HepG2 (cell line): Measurements from ENCODE around the gene NECAB2. TPM values are rescaled to one million over a fixed set of nuclear protein-coding genes. Genes with fewer than 3 reads are reported as not detected.

Source experiments
- ATAC-seq: fragments of 200-7000 bp; cut with Tn5 transposase; 3 replicates; pipeline ENCODE4 v1.9.1; 2020; ENCODE audit warnings: mild to moderate bottlenecking, moderate library complexity
- BruUV-seq: library from RNA; stranded (reverse); fragments of 400-500 nt; replicated peaks from 2 replicates; lab custom pipeline; 2021; lab: Mats Ljungman, UMichigan
- CTCF ChIA-PET: fragments of 300-600 bp; formaldehyde crosslinking; extraction: SDS; loops from one replicate; lab custom pipeline; 2021; ENCODE audit warnings: low total read pairs, inconsistent platforms, low intra/inter-chr PET ratio; lab: Yijun Ruan, JAX
- POLR2A ChIA-PET: fragments of 350-600 bp; sonication (Branson Sonifier 250); formaldehyde crosslinking; loops from one replicate; lab custom pipeline; 2020; ENCODE audit warnings: antibody characterized with exemption, inconsistent platforms; lab: Yijun Ruan, JAX
- DNase-seq: peaks from one replicate; pipeline ENCODE4 v3.0.0-alpha.2; 2015; ENCODE audit warnings: low spot score
- FAIRE-seq: peaks from 3 replicates; lab custom pipeline; 2011; peaks lifted over from hg19 to GRCh38; lab: Jason Lieb, UNC
- H2AFZ ChIP-seq: one replicate; pipeline ENCODE4 v1.6.1; 2011; ENCODE audit warnings: low read length, inconsistent platforms
- H3K27ac ChIP-seq: fragments of 300-600 bp; 3 replicates; pipeline ENCODE4 v1.8.0; 2011; ENCODE audit warnings: mixed run types, mild to moderate bottlenecking, mixed read lengths, low read length, inconsistent platforms; ENCODE audit not compliant: insufficient read depth; ENCODE audit errors: extremely low read length
- H3K27me3 ChIP-seq, 2 experiments: fragments of 200-600 bp in 1 of 2; 2 replicates in 1 of 2; 3 replicates in 1 of 2; pipeline versions ENCODE4 v1.6.0 to v1.8.0; 2011; ENCODE audit warnings: low read length in 2 of 2, mild to moderate bottlenecking in 2 of 2, moderate library complexity in 2 of 2, inconsistent platforms in 1 of 2; ENCODE audit not compliant: insufficient read depth in 2 of 2, control insufficient read depth in 1 of 2
- H3K36me3 ChIP-seq, 2 experiments: fragments of 200-600 bp in 1 of 2; replicated peaks in 1 of 2; 2 replicates in 1 of 2; 3 replicates in 1 of 2; pipeline versions ENCODE4 v1.5.1 to v1.8.0; 2011; ENCODE audit warnings: low read length in 2 of 2, inconsistent platforms in 1 of 2; ENCODE audit not compliant: insufficient read depth in 2 of 2, control insufficient read depth in 1 of 2
- H3K4me1 ChIP-seq: 2 replicates; pipeline ENCODE4 v1.5.1; 2012; ENCODE audit warnings: low read length, inconsistent platforms; ENCODE audit not compliant: insufficient read depth
- H3K4me2 ChIP-seq: 2 replicates; pipeline ENCODE4 v1.6.0; 2011; ENCODE audit warnings: low read depth, low read length, inconsistent platforms
- H3K4me3 ChIP-seq, 3 experiments: fragments of 200-600 bp in 1 of 3; sonication (generic), shearing (Covaris generic) in 1 of 3; replicated peaks in 1 of 3; 2 replicates each; pipeline ENCODE4 v1.5.1; 2011 to 2016; ENCODE audit warnings: low read length in 3 of 3, inconsistent platforms in 2 of 3, low read depth in 2 of 3, mild to moderate bottlenecking in 2 of 3, control low read depth in 1 of 3, mixed read lengths in 1 of 3; ENCODE audit not compliant: insufficient read depth in 1 of 3
- H3K79me2 ChIP-seq: one replicate; pipeline ENCODE4 v1.6.1; 2011; ENCODE audit warnings: low read length, inconsistent platforms; ENCODE audit not compliant: insufficient read depth
- H3K9ac ChIP-seq: 2 replicates; pipeline ENCODE4 v1.6.0; 2011; ENCODE audit warnings: mild to moderate bottlenecking, low read depth, low read length, inconsistent platforms; ENCODE audit not compliant: insufficient read depth
- H3K9me3 ChIP-seq: 2 replicates; pipeline ENCODE4 v1.5.1; 2012; ENCODE audit warnings: mild to moderate bottlenecking, low read length
- H4K20me1 ChIP-seq: 2 replicates; pipeline ENCODE4 v1.6.0; 2011; ENCODE audit warnings: inconsistent platforms, mild to moderate bottlenecking, low read length, moderate library complexity; ENCODE audit not compliant: insufficient read depth
- ISL2 ChIP-seq: sonication (generic); formaldehyde crosslinking; IDR thresholded peaks from 2 replicates; pipeline ENCODE4 v1.5.0; 2020; ENCODE audit warnings: missing genetic modification reagents
- KLF11 ChIP-seq: IDR thresholded peaks from 2 replicates; pipeline ENCODE4 v1.6.1; 2016; ENCODE audit warnings: missing compliant biosample characterization
- MED13 ChIP-seq: sonication (generic); formaldehyde crosslinking; IDR thresholded peaks from 2 replicates; pipeline ENCODE4 v1.5.0; 2020; ENCODE audit warnings: missing genetic modification reagents
- MYC ChIP-seq: sonication (generic); formaldehyde crosslinking; IDR thresholded peaks from 2 replicates; pipeline ENCODE4 v1.9.0; 2021; ENCODE audit warnings: missing genetic modification reagents, borderline replicate concordance
- PRPF4 ChIP-seq: fragments of 200-400 bp; formaldehyde crosslinking; IDR thresholded peaks from 2 replicates; pipeline ENCODE4 v1.6.1; 2016; ENCODE audit warnings: low read length, low read depth; ENCODE audit not compliant: poor library complexity, severe bottlenecking
- ZNF569 ChIP-seq: sonication (generic); formaldehyde crosslinking; IDR thresholded peaks from 2 replicates; pipeline ENCODE4 v1.5.0; 2020; ENCODE audit warnings: mild to moderate bottlenecking, missing genetic modification reagents, moderate library complexity, borderline replicate concordance
- ZNF766 ChIP-seq: sonication (generic); formaldehyde crosslinking; IDR thresholded peaks from 2 replicates; pipeline ENCODE4 v1.5.0; 2020; ENCODE audit warnings: missing genetic modification reagents, borderline replicate concordance
- WGBS: methylation state at CpG from one replicate; pipeline ENCODE4 v1.1.6; 2017; ENCODE audit warnings: low lambda C conversion rate; 5-methylcytosine and 5-hydroxymethylcytosine counted together
- in situ Hi-C: cut with HindIII; loops from 2 replicates; pipeline ENCODE4 v1.10.0; 2017; ENCODE audit warnings: low pct_unique_long_range_greater_than_20kb; ENCODE audit not compliant: extremely low pct_ligation_motif_present
- intact Hi-C: fragments of 100-400 bp; cut with micrococcal nuclease; formaldehyde crosslinking; loops from one replicate; pipeline ENCODE4 v1.10.0; 2022; ENCODE audit not compliant: unreplicated experiment
- polyA plus RNA-seq, 8 experiments: library from polyadenylated mRNA; depleted of rRNA in 3 of 8; stranded (reverse) in 7 of 8; unstranded in 1 of 8; fragments of >200 nt; fragmentation: Illumina TruSeq in 4 of 8; extraction: Trizol in 4 of 8; gene quantifications; 2 replicates each; pipeline versions ENCODE4 v1.2.1 to v1.2.3, GENCODE V29; 2011 to 2016; ENCODE audit warnings: low read depth in 4 of 8, missing spikeins in 1 of 8, mixed read lengths in 1 of 8; ENCODE audit not compliant: insufficient read depth in 1 of 8
- total RNA-seq, 5 experiments: library from RNA; depleted of rRNA; stranded (reverse); fragments of >200 nt; fragmentation: Illumina TruSeq; extraction: Trizol; gene quantifications; 2 replicates each; pipeline ENCODE4 v1.2.3, GENCODE V29; 2016; ENCODE audit warnings: low read depth in 1 of 5
- TF ChIP-seq, protein P1 (sequence below): sonication (generic); formaldehyde crosslinking; IDR thresholded peaks from 2 replicates; pipeline ENCODE4 v1.4.0; 2020; ENCODE audit warnings: missing genetic modification reagents, borderline replicate concordance
- TF ChIP-seq, protein P2 (sequence below): sonication (generic); formaldehyde crosslinking; IDR thresholded peaks from 2 replicates; pipeline ENCODE4 v1.4.0; 2020; ENCODE audit warnings: missing genetic modification reagents
- TF ChIP-seq, protein P3 (sequence below): IDR thresholded peaks from 2 replicates; pipeline ENCODE4 v1.6.1; 2012; ENCODE audit warnings: low read depth, low read length, improper control_type of control experiment
- TF ChIP-seq, protein P4 (sequence below): sonication (generic); formaldehyde crosslinking; IDR thresholded peaks from 2 replicates; pipeline ENCODE4 v1.9.0; 2021; ENCODE audit warnings: mild to moderate bottlenecking, missing genetic modification reagents

NECAB2 gene
- total and polyA plus RNA-seq, 2 of the 13 experiments (the other 11 are each of a cell fraction or from before 2014, with no cell fraction given): 0.21 to 0.49 TPM

DNA sequence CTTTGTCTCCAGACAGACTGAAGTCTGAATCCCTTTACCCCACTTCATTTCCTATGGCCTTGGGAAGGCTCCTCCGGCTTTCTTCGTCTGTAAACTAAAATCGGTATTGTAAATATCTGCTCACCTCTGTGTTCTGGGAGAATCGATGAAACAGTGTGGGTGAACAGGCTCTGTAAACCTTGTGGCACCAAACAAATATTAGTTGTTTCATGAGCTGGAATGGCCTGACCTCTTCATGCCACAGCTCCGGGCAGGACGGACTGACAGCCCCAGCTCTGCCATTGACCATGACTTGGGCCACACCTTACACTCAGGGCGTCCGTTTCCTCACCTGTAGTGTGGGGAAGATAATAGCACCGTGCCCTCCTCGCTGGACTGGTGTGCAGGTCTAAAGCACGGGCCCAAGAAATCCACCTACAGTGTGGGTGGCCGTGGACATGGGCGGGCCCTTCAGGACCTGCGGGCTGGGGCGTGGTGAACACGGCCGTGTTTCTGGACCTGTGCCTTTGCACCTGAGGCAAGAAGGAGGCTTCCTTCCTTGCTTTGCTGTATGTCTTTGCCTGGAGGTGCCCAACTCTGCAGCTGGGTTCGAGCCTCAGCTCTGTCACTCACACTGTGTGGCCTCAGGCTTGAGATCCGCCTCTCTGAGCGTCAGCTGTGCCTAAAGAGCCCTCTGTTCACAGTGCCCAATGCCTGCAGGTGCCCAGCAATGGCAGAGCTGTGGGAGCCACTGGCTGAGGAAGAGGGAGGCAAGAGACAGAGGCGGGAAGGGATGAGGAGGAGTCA is 21.1 kb upstream of the NECAB2 start:
- FAIRE-seq (no peak), ATAC-seq (peak; percentile 2; the same call in 2 of the 3 replicates), DNase-seq (peak; percentile 33)
- Histone ChIP-seq H3K4me2 (peak overlapping the region; percentile 55), H2AFZ (no peak overlapping the region), H4K20me1 (no peaks in the 10 kb centered on the region), H3K9ac (peak overlapping the region; percentile 1; the same call in 1 of the 2 replicates), H3K27me3 (peaks cover 0 to 3% of the 10 kb centered on the region in 2 experiments; a peak in 1 of 5 replicates), H3K36me3 (no peaks in the 10 kb centered on the region), H3K9me3 (no peaks in the 10 kb centered on the region), H3K27ac (no peak overlapping the region), H3K79me2 (no peaks in the 10 kb centered on the region), H3K4me3 (peak overlapping the region in 1 of 3 experiments; percentile 53; a peak in 2 of 6 replicates), H3K4me1 (peaks cover 93% of the 10 kb centered on the region)
- no TSS peak for BruUV-seq
- in situ Hi-C loops: no loop called here
- ChIA-PET CTCF (no interaction called here), POLR2A (interaction anchor here (1.0 to 1.8 kb wide), 3 partner anchors 10 to 20 kb away, joined by 3 to 6 read pairs (median 4); no protein-coding TSS in a partner anchor)
- intact Hi-C loops: no loop called here
- WGBS: 15% methylated on average over 13 of the region's 21 CpGs
- TF ChIP-seq, protein P1, sequence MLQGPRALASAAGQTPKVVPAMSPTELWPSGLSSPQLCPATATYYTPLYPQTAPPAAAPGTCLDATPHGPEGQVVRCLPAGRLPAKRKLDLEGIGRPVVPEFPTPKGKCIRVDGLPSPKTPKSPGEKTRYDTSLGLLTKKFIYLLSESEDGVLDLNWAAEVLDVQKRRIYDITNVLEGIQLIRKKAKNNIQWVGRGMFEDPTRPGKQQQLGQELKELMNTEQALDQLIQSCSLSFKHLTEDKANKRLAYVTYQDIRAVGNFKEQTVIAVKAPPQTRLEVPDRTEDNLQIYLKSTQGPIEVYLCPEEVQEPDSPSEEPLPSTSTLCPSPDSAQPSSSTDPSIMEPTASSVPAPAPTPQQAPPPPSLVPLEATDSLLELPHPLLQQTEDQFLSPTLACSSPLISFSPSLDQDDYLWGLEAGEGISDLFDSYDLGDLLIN (CRISPR knock-in tag): no peak
- no peak for TF ChIP-seq ZNF766
- no peak for TF ChIP-seq MED13 (CRISPR knock-in tag)
- TF ChIP-seq, protein P2, sequence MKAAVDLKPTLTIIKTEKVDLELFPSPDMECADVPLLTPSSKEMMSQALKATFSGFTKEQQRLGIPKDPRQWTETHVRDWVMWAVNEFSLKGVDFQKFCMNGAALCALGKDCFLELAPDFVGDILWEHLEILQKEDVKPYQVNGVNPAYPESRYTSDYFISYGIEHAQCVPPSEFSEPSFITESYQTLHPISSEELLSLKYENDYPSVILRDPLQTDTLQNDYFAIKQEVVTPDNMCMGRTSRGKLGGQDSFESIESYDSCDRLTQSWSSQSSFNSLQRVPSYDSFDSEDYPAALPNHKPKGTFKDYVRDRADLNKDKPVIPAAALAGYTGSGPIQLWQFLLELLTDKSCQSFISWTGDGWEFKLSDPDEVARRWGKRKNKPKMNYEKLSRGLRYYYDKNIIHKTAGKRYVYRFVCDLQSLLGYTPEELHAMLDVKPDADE (CRISPR knock-in tag): no peak
- TF ChIP-seq PRPF4: no peak
- TF ChIP-seq, protein P3, sequence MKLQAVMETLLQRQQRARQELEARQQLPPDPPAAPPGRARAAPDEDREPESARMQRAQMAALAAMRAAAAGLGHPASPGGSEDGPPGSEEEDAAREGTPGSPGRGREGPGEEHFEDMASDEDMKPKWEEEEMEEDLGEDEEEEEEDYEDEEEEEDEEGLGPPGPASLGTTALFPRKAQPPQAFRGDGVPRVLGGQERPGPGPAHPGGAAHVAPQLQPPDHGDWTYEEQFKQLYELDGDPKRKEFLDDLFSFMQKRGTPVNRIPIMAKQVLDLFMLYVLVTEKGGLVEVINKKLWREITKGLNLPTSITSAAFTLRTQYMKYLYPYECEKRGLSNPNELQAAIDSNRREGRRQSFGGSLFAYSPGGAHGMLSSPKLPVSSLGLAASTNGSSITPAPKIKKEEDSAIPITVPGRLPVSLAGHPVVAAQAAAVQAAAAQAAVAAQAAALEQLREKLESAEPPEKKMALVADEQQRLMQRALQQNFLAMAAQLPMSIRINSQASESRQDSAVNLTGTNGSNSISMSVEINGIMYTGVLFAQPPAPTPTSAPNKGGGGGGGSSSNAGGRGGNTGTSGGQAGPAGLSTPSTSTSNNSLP: no peak
- TF ChIP-seq ZNF569 (CRISPR knock-in tag): no peak
- TF ChIP-seq, protein P4, sequence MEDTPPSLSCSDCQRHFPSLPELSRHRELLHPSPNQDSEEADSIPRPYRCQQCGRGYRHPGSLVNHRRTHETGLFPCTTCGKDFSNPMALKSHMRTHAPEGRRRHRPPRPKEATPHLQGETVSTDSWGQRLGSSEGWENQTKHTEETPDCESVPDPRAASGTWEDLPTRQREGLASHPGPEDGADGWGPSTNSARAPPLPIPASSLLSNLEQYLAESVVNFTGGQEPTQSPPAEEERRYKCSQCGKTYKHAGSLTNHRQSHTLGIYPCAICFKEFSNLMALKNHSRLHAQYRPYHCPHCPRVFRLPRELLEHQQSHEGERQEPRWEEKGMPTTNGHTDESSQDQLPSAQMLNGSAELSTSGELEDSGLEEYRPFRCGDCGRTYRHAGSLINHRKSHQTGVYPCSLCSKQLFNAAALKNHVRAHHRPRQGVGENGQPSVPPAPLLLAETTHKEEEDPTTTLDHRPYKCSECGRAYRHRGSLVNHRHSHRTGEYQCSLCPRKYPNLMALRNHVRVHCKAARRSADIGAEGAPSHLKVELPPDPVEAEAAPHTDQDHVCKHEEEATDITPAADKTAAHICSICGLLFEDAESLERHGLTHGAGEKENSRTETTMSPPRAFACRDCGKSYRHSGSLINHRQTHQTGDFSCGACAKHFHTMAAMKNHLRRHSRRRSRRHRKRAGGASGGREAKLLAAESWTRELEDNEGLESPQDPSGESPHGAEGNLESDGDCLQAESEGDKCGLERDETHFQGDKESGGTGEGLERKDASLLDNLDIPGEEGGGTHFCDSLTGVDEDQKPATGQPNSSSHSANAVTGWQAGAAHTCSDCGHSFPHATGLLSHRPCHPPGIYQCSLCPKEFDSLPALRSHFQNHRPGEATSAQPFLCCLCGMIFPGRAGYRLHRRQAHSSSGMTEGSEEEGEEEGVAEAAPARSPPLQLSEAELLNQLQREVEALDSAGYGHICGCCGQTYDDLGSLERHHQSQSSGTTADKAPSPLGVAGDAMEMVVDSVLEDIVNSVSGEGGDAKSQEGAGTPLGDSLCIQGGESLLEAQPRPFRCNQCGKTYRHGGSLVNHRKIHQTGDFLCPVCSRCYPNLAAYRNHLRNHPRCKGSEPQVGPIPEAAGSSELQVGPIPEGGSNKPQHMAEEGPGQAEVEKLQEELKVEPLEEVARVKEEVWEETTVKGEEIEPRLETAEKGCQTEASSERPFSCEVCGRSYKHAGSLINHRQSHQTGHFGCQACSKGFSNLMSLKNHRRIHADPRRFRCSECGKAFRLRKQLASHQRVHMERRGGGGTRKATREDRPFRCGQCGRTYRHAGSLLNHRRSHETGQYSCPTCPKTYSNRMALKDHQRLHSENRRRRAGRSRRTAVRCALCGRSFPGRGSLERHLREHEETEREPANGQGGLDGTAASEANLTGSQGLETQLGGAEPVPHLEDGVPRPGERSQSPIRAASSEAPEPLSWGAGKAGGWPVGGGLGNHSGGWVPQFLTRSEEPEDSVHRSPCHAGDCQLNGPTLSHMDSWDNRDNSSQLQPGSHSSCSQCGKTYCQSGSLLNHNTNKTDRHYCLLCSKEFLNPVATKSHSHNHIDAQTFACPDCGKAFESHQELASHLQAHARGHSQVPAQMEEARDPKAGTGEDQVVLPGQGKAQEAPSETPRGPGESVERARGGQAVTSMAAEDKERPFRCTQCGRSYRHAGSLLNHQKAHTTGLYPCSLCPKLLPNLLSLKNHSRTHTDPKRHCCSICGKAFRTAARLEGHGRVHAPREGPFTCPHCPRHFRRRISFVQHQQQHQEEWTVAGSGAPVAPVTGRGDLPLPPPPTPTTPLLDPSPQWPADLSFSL: no peak
- no peak for TF ChIP-seq ISL2 (CRISPR knock-in tag)
- no peak for TF ChIP-seq KLF11 (CRISPR knock-in tag)
- TF ChIP-seq MYC (CRISPR knock-in tag): no peak
